GM19467 (cell line): ENCODE data around the gene TIMP1.

Source experiments
- ATAC-seq: cut with Tn5 transposase; IDR thresholded peaks from one replicate; pipeline ENCODE4 v1.9.1; 2021; ENCODE audit warnings: mild to moderate bottlenecking, moderate library complexity; ENCODE audit not compliant: unreplicated experiment

Gene TIMP1

GRCh38 chrX:47573341-47574075, 8.7 kb upstream of the TIMP1 start:
- no peak for ATAC-seq

- ATAC-seq: no peak
These were observed 8.1 kb upstream of the TIMP1 start for GRCh38 chrX:47574076-47574546.

DNA sequence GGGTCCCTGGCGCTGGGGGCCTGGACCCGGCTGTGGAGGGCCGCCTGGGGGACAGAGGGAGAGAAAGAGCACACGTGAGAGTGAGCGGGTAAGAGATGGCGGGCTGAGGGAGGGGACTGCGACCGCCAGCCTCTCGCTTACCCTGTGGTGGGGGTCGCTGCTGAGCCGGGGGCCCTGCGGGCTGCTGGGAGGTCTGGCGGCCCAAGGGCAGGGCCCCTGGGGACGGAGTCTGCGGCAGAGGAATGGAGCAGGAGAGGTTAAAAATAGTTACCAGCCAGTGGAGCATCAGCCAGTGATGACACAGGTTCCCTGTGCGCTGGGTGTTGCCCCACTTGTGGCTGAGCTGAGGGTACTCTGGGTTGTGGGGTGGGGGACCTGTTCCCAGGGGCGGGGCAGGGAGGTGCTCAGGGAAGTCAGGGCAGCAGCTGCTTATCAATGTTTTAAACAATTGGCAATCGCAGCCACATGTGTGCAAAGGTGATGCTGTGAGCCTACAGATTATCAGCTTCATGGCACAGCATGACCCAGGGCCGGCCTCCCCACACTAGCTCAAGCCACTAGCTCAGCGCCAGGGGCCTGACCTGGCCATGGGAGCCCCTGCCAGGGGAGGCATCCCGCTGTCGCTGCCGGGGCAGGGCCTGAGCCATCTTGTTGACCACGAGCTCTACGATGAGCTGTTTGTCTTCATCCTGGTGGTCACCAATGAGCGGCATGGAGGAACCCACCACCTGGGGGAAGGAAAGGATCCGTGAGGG, 7.5 kb upstream of the TIMP1 start:
- no peak for ATAC-seq

DNA sequence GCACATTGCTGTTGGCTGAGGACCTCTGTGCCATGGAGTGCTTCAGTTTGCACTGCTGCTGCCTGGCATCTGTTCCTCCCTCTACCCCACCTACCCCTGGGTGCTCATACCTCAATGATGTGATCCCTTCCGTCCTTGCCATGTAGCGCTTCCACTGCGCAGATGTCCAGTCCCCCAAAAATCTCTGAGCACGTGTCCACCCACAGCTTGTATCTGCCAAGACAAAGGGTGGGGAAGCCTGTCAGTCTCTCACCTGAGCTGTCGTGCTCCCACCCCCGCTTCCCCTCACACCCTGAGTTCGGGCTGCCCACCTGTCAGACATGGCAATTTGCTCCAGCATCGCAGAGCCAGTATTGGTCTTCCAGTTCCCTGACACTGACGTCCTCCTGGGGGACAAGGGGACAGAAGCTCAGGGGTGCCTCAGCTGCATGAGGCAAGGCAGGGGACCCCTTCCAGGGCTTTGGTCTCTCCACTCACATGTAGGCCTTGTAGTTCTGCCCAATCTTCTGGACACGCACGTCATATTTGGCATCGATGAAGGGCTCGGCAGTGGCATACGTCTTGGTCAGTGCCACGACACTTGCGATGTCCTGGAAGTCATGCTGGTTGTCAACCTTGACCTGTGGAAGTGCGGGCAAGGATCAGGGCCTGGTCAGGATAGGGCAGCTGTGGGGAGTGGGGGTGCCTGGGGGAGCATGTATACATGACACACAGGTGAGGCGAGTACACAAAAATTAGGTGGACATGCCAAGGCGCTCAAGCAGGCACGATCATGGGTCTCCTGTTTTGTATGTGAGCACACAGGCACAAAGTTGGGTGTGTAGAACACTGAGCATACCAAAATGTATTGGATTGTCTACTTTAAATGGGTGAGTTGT, 6.0 kb upstream of the TIMP1 start:
- no peak for ATAC-seq

- no peak for ATAC-seq
These were observed 4.8 kb upstream of the TIMP1 start for GRCh38 chrX:47577424-47577823.

DNA sequence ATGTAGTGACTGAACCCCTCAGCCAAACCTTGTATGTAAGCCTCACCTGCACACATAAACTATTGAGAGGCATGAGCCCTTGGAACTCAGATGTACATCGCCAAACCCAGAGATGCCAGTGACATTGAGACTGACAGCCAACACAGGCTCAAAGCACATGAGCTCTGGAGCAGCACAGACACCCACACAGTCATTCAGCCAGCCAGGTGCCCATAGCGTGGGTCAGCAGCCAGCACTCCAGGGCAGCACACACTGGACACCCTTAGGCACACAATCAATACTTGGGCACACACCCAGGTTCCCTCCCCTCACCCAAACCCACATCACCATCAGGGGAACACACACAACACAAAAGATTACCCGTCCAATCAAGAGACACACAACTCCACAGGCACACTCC, 4.3 kb upstream of the TIMP1 start:
- ATAC-seq: no peak

GRCh38 chrX:47578692-47579091, 3.5 kb upstream of the TIMP1 start:
- no peak for ATAC-seq

DNA sequence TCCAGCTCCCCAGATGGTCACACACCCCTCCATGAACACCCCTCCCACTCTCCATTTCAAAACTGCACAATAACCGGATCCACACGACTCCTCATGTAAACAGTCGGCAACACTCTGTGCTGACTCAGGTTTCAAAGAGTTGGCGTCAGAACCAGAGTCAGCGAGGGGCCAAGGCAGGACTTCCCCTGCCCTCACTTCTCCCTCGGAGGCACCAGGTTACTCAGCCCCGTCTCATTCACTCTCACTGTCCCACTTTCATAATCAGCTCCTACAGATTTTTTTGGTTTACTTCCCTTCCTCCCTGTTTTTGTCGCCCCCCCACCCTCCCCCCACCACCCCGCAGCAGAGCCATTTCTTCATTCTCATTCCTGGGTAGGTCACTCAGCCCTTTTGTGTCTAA, 2.7 kb upstream of the TIMP1 start:
- ATAC-seq: no peak

- ATAC-seq: no peak
These were observed 1.1 kb downstream of the TIMP1 start for GRCh38 chrX:47583240-47583861.

DNA sequence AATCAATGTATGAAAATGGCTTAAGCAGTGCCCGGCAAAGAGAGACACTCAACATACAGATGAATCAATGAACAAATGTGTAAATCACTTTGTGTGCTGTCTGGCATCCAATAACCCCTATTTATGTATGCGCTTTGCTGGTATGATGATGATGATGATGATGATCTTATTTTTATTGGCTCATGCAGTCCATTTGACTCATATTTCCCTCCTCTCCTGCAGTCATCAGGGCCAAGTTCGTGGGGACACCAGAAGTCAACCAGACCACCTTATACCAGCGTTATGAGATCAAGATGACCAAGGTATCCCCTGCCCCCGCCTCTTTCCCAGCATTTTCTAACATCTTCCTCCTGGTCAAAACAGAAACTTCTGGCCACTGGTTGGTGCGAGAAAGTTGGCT, 2.5 kb downstream of the TIMP1 start:
- no peak for ATAC-seq

DNA sequence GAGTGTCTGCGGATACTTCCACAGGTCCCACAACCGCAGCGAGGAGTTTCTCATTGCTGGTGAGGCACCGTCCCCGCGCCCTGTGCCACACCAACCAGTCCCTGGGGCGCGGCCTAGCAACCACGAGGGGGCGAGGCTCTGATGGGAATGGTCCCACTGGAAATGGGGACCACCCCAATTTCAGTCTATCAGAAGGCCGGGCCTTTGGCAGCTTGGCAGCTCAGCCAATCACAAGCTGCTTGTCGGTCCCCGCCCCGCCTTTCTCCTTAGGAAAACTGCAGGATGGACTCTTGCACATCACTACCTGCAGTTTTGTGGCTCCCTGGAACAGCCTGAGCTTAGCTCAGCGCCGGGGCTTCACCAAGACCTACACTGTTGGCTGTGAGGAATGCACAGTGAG, 3.0 kb downstream of the TIMP1 start:
- ATAC-seq: no peak

- ATAC-seq: no peak
These were observed 4.0 kb downstream of the TIMP1 start for GRCh38 chrX:47586043-47586787.

DNA sequence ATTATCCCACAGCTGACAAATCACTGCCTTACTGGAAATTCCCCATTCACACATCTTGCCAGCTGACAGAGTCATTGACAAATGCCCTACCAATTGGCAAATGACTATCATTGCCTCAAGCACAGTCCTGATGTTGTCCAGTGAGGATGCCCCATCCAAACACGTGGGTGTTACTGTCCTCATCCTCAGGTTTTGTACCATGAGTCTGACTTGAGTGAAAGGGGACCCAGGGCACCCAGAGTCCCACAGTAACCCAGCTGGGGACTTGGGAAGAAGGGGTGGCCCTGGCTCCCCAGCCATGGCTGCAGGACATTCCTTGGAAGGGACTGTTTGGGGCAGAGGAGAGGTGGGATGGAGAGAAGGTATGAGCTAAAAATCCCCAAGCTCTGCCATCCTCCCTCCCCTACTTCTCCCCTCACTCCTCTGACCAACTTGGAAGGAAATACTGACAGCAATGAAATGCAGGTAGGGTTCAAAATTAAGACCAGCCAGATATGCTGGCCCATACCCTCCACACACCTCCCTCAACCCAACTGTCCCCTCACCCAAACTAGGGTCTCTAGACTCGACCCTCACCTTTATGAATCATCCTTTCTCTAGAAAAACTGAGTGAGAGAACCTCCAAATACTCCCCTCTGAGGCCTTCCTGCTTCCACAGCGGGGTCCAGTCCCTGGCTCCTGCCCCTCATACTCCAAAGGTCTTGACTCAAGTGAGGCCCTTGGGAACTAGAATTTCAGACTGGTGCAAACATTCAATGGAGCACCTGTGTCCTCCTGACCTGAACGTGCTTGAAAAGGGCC, 5.1 kb downstream of the TIMP1 start:
- no peak for ATAC-seq

DNA sequence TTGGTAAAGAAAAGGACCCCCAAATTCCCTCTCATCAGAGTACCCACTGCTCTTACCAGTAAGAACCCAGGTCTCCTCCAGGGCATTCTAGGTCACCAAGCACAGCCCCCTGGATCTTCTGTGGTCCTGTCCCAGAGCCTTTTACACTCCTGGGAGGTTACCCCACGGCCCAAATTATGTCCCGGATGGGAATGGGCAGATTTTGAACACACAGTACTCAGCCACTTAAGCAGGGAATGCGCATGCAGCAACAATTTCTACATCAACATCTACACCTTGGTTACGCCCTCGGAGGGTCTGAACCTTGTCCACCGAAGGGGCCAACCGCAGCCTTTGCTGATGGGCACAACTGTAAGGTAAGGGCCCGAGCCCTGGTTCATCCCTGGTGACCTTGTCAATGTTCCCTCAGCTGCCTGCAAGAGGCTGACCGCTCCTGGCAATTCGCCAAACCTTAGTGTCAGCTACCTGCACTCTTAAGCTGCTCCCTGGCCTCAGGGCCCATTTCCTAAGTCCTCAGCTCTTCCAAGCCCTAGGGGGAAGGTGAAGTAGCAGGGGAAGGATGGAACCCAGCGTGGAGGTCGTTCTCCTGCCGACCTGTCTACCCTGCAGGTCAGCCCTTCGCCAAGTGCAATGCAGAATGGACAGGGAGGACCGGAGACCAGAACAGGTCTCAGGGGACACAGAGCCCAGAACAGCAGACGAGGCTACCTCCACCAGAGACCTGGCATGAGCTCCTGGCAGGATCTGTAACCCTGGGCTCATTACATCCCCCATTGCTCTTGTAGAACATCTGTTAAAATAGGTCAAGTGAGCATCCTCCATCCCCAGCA, 5.9 kb downstream of the TIMP1 start:
- no peak for ATAC-seq

DNA sequence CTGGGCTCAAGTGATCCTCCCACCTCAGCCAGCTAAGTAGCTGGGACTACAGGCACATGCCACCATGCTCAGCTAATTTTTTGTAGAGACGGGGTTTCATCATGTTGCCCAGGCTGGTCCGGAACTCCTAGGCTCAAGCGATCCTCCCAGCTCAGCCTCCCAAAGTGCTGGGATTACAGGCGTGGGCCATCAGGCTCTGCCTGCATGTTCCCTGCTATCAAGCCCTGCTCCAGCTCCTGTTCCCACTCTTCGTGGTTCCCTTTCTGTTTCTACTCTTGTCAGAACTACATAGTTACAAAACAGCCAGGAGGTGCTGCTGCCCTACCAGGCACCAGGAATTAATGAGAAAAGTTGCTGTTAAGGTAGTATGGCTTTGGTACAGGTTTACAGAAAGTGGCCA, 8.7 kb downstream of the TIMP1 start:
- no peak for ATAC-seq

DNA sequence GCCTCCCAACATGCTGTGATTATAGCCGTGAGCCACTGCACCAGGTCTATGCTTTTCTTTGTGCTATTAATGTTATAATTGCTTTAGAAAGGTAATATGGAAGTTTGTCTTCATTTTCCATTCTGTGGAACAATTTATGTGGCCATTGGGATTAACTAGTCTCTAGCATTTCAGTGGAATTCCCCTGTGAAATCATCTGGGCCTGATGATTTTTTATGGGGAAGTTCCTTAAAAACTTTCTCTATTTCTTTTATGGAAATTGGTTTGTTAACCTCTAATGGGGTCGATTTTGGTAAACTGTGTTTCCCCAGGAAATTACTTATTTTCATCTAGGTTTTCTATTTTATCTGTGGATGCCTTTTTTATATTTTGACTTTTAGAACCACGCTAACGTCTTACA, 11.3 kb downstream of the TIMP1 start:
- no peak for ATAC-seq

- no peak for ATAC-seq
These were observed 13.5 kb downstream of the TIMP1 start for GRCh38 chrX:47595716-47596251.

DNA sequence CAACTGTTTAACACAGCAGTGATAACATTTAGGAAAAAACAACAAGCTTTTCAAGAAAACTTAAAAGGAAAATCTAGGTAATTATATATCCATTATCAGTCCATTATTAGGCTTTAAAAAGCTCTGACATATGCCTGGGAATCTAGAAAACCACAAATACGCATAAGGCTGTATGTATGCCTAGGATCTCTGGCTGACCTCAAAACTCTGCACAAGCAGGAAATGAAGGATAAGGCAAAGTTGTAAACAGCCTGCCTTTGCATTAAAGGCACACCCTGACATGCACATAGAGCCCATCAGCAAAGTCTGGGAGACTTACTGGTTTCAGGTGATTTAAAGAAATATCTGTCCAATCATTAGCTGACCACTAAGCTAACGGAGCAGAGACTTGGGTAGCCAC, 14.0 kb downstream of the TIMP1 start:
- no peak for ATAC-seq
